ENCODE results near the gene AP1M1.

DNA sequence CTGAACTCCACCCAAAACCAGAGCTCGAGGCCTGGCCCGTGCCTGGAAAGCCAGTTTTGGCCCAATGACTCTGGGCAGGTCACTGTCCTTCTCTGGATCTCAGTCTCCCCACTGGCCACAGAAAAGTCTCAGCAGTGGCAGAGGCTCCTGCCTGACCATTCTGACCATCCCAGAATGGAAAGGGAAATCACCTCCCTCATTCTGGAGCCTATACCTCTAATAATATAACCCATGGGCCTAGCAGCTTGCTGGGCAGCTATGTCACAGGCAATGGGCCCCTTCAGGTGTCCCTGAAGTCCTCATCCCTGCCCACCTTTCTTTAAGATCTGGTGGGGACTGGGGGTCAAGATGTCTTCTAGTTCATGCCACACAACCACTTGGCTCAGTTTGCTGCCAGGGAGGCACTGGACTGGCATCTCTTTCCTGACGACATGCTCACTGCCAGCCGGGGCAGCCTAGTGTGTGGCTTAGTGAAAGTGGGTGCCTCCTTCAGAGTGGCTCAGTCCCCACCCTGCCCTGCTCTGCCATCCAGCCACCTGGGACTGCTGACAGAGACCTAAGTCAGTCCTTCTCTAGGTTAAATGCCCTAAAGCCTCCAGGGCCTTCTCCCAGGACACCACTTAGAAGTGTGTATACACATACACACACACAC, 62.6 kb downstream of the AP1M1 start:
- TF ChIP-seq, protein P1, sequence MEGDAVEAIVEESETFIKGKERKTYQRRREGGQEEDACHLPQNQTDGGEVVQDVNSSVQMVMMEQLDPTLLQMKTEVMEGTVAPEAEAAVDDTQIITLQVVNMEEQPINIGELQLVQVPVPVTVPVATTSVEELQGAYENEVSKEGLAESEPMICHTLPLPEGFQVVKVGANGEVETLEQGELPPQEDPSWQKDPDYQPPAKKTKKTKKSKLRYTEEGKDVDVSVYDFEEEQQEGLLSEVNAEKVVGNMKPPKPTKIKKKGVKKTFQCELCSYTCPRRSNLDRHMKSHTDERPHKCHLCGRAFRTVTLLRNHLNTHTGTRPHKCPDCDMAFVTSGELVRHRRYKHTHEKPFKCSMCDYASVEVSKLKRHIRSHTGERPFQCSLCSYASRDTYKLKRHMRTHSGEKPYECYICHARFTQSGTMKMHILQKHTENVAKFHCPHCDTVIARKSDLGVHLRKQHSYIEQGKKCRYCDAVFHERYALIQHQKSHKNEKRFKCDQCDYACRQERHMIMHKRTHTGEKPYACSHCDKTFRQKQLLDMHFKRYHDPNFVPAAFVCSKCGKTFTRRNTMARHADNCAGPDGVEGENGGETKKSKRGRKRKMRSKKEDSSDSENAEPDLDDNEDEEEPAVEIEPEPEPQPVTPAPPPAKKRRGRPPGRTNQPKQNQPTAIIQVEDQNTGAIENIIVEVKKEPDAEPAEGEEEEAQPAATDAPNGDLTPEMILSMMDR (IDR thresholded peaks at IDR 0.05), result no peak
- no peak for TF ChIP-seq POLR2A (IDR thresholded peaks at IDR 0.05)

All from uterus (tissue), 2 donors.